ENCODE results near the gene DBN1. TPM values are rescaled to one million over a fixed set of nuclear protein-coding genes. Genes with fewer than 3 reads are reported as not detected.

The DBN1 gene
- total and polyA plus RNA-seq, 9 of the 15 experiments (the other 6 are each of a cell fraction or from before 2014, with no cell fraction given): 0.25 to 87.2 (median 27.9) TPM

- TF ChIP-seq CREB5 (CRISPR knock-in tag; IDR thresholded peaks at IDR 0.05) (0 out of 2 replicates have a peak, but pooled peaks have one; percentile 42), ATF6 (CRISPR knock-in tag; IDR thresholded peaks at IDR 0.05) (no peak), PPARD (CRISPR knock-in tag; IDR thresholded peaks at IDR 0.05) (no peak), RCOR1 (IDR thresholded peaks at IDR 0.05; ENCODE audit: borderline replicate concordance in 1 of 2, low read depth in 2 of 2, low read length in 2 of 2) (no peak), ZNF507 (tag; conservative IDR thresholded peaks at IDR 0.05) (no peak), MCM3 (IDR thresholded peaks at IDR 0.05) (no peak), HMBOX1 (IDR thresholded peaks at IDR 0.05) (no peak), HDAC3 (IDR thresholded peaks at IDR 0.05; ENCODE audit: borderline replicate concordance, partially characterized antibody) (no peak), E2F3 (CRISPR knock-in tag; IDR thresholded peaks at IDR 0.05) (0 out of 2 replicates have a peak, but pooled peaks have one; percentile 6), CXXC5 (CRISPR knock-in tag; IDR thresholded peaks at IDR 0.05) (peak; percentile 72), CREB1 (IDR thresholded peaks at IDR 0.05) (no peak), CREB1 (CRISPR knock-in tag; IDR thresholded peaks at IDR 0.05) (no peak), TFAP4 (CRISPR knock-in tag; IDR thresholded peaks at IDR 0.05; ENCODE audit: borderline replicate concordance) (peak; percentile 45), SMARCC2 (IDR thresholded peaks at IDR 0.05; ENCODE audit: low read depth) (no peak), CCNT2 (IDR thresholded peaks at IDR 0.05; ENCODE audit: borderline replicate concordance, extremely low read depth, insufficient read length, low read depth, low read length) (no peak), NR4A1 (CRISPR knock-in tag; IDR thresholded peaks at IDR 0.05) (no peak), NR4A1 (tag; IDR thresholded peaks at IDR 0.05) (no peak), ESRRA (IDR thresholded peaks at IDR 0.05; ENCODE audit: borderline replicate concordance, low read depth) (0 out of 2 replicates have a peak, but pooled peaks have one; percentile 11), CC2D1A (IDR thresholded peaks at IDR 0.05) (no peak), ZNF140 (CRISPR knock-in tag; IDR thresholded peaks at IDR 0.05) (no peak), ZC3H8 (IDR thresholded peaks at IDR 0.05) (no peak), GABPB2 (CRISPR knock-in tag; conservative IDR thresholded peaks at IDR 0.05) (no peak), SNRNP70 (optimal IDR thresholded peaks at IDR 0.05; ENCODE audit: low read depth, low read length) (no peak), ZNF699 (CRISPR knock-in tag; IDR thresholded peaks at IDR 0.05; ENCODE audit: insufficient replicate concordance) (no peak)
Measured at GRCh38 chr5:177478711-177479646, 5.5 kb upstream of the DBN1 start (continued).

Measured in K562 (cell line).